Choroid plexus epithelial cell (primary cell): ENCODE data around the gene RPS6KA2.
A peak's percentile ranks its signal among the peaks of the same experiment; 100 is the strongest.

Experiments used
- DNase-seq: peaks from one replicate; pipeline ENCODE4 v3.0.0-alpha.2; 2010; ENCODE audit warnings: low read depth
- H3K4me3 ChIP-seq: 2 replicates; pipeline ENCODE4 v1.5.1; 2011; ENCODE audit warnings: low read depth, mild to moderate bottlenecking, control low read depth, low read length, moderate library complexity
- TF ChIP-seq, protein P1 (sequence below): conservative IDR thresholded peaks from 2 replicates; pipeline ENCODE4 v1.5.1; 2011; ENCODE audit warnings: low read depth, mild to moderate bottlenecking, control low read depth, inconsistent platforms, low read length, moderate library complexity

Gene RPS6KA2

DNA sequence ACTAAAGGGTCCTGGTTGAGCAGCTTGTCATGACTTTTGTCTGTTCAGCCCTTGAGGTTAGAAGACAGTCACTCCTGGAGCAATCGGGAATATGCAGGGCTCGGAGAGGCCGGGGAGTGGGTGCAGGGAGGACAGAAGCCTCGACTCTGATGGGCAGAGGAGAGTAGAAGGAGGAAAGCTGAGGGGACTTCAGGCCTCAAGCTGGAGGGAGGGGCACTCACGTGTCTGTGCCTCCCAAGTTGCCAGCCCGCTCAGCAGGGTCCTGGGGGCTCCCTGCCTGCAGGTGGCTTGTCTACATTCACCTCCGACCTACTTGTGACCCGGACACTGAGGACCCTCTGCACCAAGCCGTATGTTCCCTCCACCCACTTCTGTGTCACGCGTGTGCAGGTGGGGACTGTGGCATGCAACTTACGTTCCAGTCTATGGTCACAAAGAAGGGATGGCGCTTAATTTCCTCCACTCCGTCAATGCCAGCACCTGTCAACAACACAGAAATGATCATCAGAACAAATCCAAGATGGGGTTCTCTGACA is 157.6 kb downstream of the RPS6KA2 start:
- no peak for DNase-seq
- TF ChIP-seq, protein P1, sequence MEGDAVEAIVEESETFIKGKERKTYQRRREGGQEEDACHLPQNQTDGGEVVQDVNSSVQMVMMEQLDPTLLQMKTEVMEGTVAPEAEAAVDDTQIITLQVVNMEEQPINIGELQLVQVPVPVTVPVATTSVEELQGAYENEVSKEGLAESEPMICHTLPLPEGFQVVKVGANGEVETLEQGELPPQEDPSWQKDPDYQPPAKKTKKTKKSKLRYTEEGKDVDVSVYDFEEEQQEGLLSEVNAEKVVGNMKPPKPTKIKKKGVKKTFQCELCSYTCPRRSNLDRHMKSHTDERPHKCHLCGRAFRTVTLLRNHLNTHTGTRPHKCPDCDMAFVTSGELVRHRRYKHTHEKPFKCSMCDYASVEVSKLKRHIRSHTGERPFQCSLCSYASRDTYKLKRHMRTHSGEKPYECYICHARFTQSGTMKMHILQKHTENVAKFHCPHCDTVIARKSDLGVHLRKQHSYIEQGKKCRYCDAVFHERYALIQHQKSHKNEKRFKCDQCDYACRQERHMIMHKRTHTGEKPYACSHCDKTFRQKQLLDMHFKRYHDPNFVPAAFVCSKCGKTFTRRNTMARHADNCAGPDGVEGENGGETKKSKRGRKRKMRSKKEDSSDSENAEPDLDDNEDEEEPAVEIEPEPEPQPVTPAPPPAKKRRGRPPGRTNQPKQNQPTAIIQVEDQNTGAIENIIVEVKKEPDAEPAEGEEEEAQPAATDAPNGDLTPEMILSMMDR = no peak
- no peak overlapping the region for H3K4me3 ChIP-seq

DNA sequence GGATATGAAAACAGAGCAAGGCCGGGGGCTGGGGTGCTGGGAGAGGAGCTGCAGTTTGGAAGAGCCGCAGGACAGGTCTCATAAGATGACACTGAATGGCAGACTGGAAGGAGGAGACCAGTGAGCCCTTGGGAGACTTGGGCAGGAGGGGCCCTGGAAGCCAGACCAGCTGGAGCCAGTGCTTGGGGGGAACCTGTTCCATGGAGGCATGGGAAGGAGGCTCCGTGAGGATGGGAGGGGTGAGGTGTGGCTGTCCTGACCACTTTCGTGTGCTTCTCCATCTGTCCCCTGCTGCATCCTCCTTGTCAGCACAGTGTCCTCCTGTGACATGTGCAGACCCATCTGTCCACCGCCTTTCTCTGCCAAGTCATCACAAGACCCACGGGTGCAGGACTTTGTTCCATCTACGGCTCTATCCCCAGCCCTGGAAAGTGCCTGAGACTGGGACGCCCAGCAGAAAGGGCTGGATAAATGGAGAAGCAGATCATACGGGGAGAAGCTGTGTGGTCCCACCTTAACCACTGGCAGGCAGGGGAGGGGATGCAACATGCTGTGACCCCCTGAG is 159.5 kb downstream of the RPS6KA2 start:
- no peak overlapping the region for H3K4me3 ChIP-seq
- TF ChIP-seq, protein P1 = no peak
- DNase-seq = no peak

DNA sequence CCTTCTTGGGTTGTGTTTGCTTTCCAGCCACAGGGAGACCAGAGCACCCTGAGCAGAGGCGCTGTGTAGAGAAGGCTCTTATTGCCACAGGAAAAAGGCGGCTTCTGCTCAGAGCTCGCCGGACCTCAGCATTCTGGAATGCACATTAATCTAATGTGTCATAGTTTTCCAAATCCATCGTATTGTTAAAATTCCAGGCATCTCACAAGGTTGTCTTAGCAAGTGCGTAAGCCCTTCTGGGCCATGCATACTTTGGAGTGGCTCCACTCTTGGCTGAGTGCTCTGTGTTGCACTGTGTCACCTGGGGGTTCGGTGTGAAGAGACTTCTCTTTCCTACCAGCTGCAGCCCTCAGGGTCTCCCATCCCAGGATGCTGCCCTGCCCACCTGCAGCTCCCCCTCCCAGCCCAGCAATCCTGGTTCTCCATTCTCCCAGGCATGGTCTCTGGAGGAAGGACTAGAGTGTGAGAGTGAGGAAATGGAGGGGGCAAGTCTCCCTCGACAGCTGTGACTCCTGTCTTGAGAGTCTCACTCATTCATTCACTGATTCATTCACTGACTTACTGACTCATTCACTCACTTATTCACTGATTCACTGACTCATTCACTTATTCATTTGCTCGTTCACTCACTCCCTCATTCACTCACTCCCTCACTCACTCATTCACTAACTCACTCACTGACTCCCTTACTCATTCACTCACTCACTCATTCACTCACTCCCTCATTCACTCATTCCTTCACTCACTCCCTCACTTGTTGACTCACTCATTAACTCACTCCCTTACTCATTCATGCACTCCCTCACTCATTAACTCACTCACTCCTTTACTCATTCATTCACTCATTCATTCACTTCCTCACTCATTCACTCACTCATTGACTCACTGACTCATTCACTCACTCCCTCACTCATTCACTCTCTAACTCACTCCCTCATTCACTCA is 160.6 kb downstream of the RPS6KA2 start:
- TF ChIP-seq, protein P1 = no peak
- peak; percentile 53 for DNase-seq
- H3K4me3 ChIP-seq = no peak overlapping the region

GRCh38 chr6:166465671-166466087 is 161.4 kb downstream of the RPS6KA2 start:
- TF ChIP-seq, protein P1 = peak; percentile 22
- DNase-seq = no peak
- no peak overlapping the region for H3K4me3 ChIP-seq

GRCh38 chr6:166465003-166465399 is 162.1 kb downstream of the RPS6KA2 start:
- no peak for DNase-seq
- no peak overlapping the region for H3K4me3 ChIP-seq
- TF ChIP-seq, protein P1 = no peak

DNA sequence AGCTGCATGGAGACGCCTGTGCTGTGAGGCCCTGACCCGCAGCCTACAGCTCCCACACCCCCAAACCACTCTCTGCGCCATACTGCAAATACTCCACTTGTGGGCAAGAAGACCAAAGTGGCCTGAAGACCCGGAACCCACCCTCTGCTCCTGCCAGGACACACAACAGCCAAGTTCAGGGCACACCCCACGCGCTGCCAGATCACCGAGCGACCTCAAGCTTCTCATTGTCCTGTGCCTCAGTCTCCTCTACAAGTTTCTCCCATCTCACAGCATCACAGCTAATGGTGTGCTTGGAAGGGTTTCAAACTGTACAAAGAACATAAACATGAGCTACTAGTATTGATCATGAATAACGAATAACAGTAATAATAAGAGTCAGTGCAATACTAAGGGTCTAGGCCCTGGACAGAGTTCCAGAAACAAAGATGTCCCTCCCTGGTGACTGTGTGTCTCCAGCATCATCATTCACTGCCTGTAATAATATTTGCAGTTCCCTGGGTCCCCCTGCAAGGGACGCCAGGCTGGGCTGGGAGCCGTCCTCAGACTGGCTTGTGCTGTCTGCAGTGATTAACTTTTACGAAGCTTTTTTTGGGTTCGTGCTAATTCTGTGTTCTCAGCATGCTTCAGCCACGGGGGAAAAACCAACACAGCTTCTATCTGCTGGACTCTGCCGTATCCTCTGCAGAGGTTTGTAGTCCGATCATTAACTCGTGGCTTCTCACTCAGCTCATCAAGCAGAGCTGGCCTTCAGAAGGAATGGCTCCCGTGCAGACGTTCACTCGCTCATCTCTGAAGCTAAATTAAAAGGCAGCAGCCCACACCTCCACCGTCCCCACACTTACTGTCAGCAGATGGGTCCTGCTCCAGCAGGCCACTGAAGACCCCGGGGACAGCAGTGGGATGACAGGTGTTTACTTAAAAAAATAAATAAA is 162.7 kb downstream of the RPS6KA2 start:
- H3K4me3 ChIP-seq = no peak overlapping the region
- DNase-seq = no peak
- TF ChIP-seq, protein P1 = no peak
